Measurements from ENCODE around the gene HIPK2. TPM values are rescaled to one million over a fixed set of nuclear protein-coding genes. Genes with fewer than 3 reads are reported as not detected.

The HIPK2 gene
- total RNA-seq, 1 donor from 2014 or later = 44.0 TPM

DNA sequence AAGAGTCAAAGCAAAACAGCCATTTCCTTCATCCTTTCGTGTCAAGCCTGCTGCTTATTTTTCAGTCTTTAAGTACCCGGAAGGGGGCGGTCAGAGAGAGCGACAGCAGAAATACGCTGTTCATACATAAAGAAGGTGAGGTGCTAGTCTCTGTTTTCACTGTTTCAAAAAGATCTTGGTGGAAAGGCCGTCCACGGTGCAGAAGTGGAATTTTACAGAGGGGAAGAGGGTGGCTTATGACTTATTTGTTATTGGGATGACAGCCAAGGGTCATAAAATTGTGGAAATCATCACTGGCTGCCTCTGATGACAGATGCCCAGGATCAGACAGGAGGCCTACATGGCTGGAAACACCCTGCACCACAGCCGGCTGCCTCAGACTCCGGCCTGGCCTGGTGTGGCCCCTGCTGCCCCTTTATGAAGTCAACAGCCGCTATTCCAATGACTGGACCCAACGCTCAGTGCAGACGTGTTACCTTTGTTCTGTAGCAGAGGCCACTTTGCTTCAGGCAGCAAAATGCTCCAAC, 57.0 kb downstream of the HIPK2 start:
- H3K4me3 ChIP-seq (ENCODE audit: low read depth, low read length) = no peak overlapping the region
- H3K27me3 ChIP-seq (ENCODE audit: control insufficient read depth, insufficient read depth, low read length) = no peaks in the 10 kb centered on the region
- H3K36me3 ChIP-seq (ENCODE audit: control insufficient read depth, insufficient read depth, low read length) = peaks cover 2% of the 10 kb centered on the region
- DNase-seq (ENCODE audit: low read depth) = no peak
- TF ChIP-seq, protein P1, sequence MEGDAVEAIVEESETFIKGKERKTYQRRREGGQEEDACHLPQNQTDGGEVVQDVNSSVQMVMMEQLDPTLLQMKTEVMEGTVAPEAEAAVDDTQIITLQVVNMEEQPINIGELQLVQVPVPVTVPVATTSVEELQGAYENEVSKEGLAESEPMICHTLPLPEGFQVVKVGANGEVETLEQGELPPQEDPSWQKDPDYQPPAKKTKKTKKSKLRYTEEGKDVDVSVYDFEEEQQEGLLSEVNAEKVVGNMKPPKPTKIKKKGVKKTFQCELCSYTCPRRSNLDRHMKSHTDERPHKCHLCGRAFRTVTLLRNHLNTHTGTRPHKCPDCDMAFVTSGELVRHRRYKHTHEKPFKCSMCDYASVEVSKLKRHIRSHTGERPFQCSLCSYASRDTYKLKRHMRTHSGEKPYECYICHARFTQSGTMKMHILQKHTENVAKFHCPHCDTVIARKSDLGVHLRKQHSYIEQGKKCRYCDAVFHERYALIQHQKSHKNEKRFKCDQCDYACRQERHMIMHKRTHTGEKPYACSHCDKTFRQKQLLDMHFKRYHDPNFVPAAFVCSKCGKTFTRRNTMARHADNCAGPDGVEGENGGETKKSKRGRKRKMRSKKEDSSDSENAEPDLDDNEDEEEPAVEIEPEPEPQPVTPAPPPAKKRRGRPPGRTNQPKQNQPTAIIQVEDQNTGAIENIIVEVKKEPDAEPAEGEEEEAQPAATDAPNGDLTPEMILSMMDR (IDR thresholded peaks at IDR 0.05; ENCODE audit: insufficient read depth, low read length, poor library complexity, severe bottlenecking) = no peak

DNA sequence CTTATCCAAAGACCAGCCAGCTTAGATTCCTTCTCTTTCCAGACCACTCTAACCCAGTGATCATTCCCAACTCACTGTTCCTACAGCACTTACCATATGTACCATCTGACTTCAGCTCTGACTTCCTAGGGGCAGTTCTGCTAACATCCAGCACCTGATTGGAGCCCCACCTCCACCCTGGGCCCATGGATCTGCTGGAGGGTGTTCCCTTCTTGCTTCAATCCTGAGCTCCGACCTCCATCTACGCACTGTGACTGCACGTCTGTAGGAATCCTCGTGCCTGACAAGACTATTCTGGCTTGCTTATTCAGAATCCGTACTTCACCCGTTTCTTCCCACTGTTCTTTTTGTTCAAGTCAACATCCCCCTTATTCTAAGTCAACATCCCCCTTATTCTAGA, 57.6 kb downstream of the HIPK2 start:
- Histone ChIP-seq H3K27me3 (ENCODE audit: control insufficient read depth, insufficient read depth, low read length) (no peaks in the 10 kb centered on the region), H3K4me3 (ENCODE audit: low read depth, low read length) (no peak overlapping the region), H3K36me3 (ENCODE audit: control insufficient read depth, insufficient read depth, low read length) (peaks cover 2% of the 10 kb centered on the region)
- TF ChIP-seq, protein P1 (IDR thresholded peaks at IDR 0.05; ENCODE audit: insufficient read depth, low read length, poor library complexity, severe bottlenecking) = no peak
- DNase-seq (ENCODE audit: low read depth) = no peak

DNA sequence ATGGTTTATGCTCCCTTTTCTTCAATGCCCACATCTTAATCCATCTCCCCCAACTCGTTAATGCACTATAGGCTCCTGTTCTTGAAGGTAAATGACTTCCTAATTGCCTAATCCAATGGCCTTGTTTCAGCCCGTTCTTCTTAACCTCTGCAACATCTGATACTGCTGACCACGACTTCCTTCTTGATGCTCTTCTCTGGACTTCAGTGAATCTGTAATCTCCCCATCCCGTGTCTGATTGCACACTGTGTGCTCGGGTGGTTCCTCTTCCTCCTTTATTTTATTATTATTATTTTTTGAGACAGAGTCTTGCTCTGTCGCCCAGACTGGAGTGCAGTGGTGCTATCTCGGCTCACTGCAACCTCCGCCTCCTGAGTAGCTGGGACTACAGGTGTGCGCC, 58.9 kb downstream of the HIPK2 start:
- no peak overlapping the region for H3K4me3 ChIP-seq (ENCODE audit: low read depth, low read length)
- H3K27me3 ChIP-seq (ENCODE audit: control insufficient read depth, insufficient read depth, low read length) = no peaks in the 10 kb centered on the region
- H3K36me3 ChIP-seq (ENCODE audit: control insufficient read depth, insufficient read depth, low read length) = peaks cover 4% of the 10 kb centered on the region
- DNase-seq (ENCODE audit: low read depth) = no peak
- TF ChIP-seq, protein P1 (IDR thresholded peaks at IDR 0.05; ENCODE audit: insufficient read depth, low read length, poor library complexity, severe bottlenecking) = no peak

DNA sequence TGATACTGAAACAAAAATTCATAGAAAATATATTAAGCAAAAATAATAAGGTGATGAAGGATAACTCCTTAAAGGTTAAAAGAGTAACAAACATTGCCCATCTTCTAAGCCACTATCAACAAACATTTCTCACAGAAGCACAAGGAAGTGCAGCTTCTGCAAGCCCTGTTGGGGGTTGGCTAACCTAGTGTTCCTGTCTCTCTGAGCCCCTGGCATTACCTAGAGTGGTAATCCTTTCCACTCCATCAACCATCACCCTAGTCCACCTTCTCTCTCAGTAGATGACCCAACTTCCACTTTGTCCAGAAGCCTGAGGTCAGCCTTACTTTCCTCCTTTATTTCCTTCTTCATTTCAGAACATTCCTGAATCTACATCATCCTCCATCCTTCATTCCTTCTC, 59.7 kb downstream of the HIPK2 start:
- TF ChIP-seq, protein P1 (IDR thresholded peaks at IDR 0.05; ENCODE audit: insufficient read depth, low read length, poor library complexity, severe bottlenecking) = no peak
- Histone ChIP-seq H3K36me3 (ENCODE audit: control insufficient read depth, insufficient read depth, low read length) (peaks cover 5% of the 10 kb centered on the region), H3K27me3 (ENCODE audit: control insufficient read depth, insufficient read depth, low read length) (no peaks in the 10 kb centered on the region), H3K4me3 (ENCODE audit: low read depth, low read length) (no peak overlapping the region)
- DNase-seq (ENCODE audit: low read depth) = no peak

DNA sequence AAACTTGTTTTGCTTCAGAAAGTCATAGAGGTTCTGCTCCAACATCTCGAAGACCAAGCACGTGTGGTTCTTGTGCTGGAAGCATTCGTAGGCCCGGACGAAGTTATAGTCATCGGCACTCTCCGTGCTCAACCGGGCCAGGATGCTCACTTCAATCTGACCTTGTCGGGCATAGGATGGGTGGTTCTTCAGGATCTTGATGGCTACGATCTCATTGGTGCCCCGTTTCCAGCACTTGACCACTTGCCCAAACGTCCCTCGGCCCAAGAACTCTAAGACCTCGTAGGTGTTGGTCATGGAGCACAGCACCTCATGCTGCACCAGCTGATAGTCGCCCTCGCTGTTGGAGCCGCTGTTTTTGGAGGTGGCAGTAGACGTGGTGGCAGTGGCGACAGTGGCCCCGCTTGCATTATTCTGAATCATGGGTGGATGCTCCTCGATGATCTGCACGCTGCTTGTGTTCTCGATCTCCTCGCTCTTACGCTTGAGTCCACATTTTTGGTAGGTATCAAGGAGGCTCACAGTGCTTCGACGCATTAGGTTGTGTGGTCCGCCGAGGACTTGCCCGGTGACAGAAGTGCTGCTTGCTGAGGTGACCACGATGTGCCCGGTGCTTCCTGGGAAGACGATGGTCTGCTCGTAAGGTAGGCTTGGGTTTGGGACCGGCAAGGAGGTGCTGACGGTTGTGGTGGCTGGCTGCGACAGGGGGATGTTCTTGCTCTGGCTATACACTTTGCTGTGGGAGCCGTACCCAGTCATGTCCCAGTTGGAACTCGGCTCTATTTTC, 61.4 kb downstream of the HIPK2 start:
- TF ChIP-seq, protein P1 (IDR thresholded peaks at IDR 0.05; ENCODE audit: insufficient read depth, low read length, poor library complexity, severe bottlenecking) = no peak
- no peak overlapping the region for H3K4me3 ChIP-seq (ENCODE audit: low read depth, low read length)
- no peak for DNase-seq (ENCODE audit: low read depth)
- H3K36me3 ChIP-seq (ENCODE audit: control insufficient read depth, insufficient read depth, low read length) = peaks cover 8% of the 10 kb centered on the region
- no peaks in the 10 kb centered on the region for H3K27me3 ChIP-seq (ENCODE audit: control insufficient read depth, insufficient read depth, low read length)

Data from kidney epithelial cell (primary cell).